HepG2 (cell line): ENCODE data around the gene RBM5. TPM values are rescaled to one million over a fixed set of nuclear protein-coding genes. Genes with fewer than 3 reads are reported as not detected.
A peak's percentile ranks its signal among the peaks of the same experiment; 100 is the strongest.

Source experiments
- CBX1 ChIP-seq: IDR thresholded peaks from one replicate; pipeline ENCODE4 v1.6.1; 2016; ENCODE audit warnings: antibody characterized with exemption, low read depth
- HIVEP1 ChIP-seq: sonication (generic); formaldehyde crosslinking; IDR thresholded peaks from 2 replicates; pipeline ENCODE4 v1.4.0; 2020; ENCODE audit warnings: mild to moderate bottlenecking, missing genetic modification reagents
- HNRNPLL ChIP-seq: fragments of 200-400 bp; formaldehyde crosslinking; IDR thresholded peaks from 2 replicates; pipeline ENCODE4 v1.6.1; 2017; ENCODE audit warnings: mild to moderate bottlenecking, low read depth, low read length; ENCODE audit not compliant: poor library complexity, severe bottlenecking
- MED1 ChIP-seq: sonication (generic); formaldehyde crosslinking; IDR thresholded peaks from 2 replicates; pipeline ENCODE4 v1.4.0; 2020; ENCODE audit warnings: missing genetic modification reagents
- PAF1 ChIP-seq: IDR thresholded peaks from 2 replicates; pipeline ENCODE4 v1.6.1; 2016; ENCODE audit warnings: missing genetic modification reagents, missing compliant biosample characterization
- POLR2A ChIP-seq, 2 experiments: IDR thresholded peaks; 2 replicates each; pipeline ENCODE4 v1.6.1; 2011; ENCODE audit warnings: low read depth in 2 of 2, low read length in 2 of 2, mild to moderate bottlenecking in 1 of 2, moderate library complexity in 1 of 2; ENCODE audit not compliant: insufficient read depth in 1 of 2
- POLR2G ChIP-seq: fragments of 200-400 bp; formaldehyde crosslinking; IDR thresholded peaks from 2 replicates; pipeline ENCODE4 v1.6.1; 2018; ENCODE audit warnings: mild to moderate bottlenecking, low read depth, low read length, moderate library complexity
- RAD21 ChIP-seq: fragments of 450-650 bp; formaldehyde crosslinking; IDR thresholded peaks from 2 replicates; pipeline ENCODE4 v1.5.0; 2020; ENCODE audit warnings: mild to moderate bottlenecking
- SALL2 ChIP-seq: sonication (generic); formaldehyde crosslinking; IDR thresholded peaks from 2 replicates; pipeline ENCODE4 v1.8.1; 2023; ENCODE audit warnings: mild to moderate bottlenecking, missing genetic modification reagents, inconsistent platforms
- SMARCC2 ChIP-seq: fragments of 450-650 bp; IDR thresholded peaks from 2 replicates; pipeline ENCODE4 v1.6.1; 2017; ENCODE audit warnings: antibody characterized with exemption, mild to moderate bottlenecking
- THAP11 ChIP-seq: IDR thresholded peaks from 2 replicates; pipeline ENCODE4 v1.6.1; 2016; ENCODE audit warnings: missing biosample characterization, missing genetic modification reagents
- ZMAT5 ChIP-seq: sonication (generic); formaldehyde crosslinking; IDR thresholded peaks from 2 replicates; pipeline ENCODE4 v1.5.0; 2020; ENCODE audit warnings: mild to moderate bottlenecking, low read depth, missing genetic modification reagents, borderline replicate concordance
- ZNF136 ChIP-seq: sonication (generic); formaldehyde crosslinking; IDR thresholded peaks from 2 replicates; pipeline ENCODE4 v1.8.1; 2022; ENCODE audit warnings: low read depth, mild to moderate bottlenecking, moderate library complexity, missing genetic modification reagents
- ZNF777 ChIP-seq: sonication (generic); formaldehyde crosslinking; IDR thresholded peaks from 2 replicates; pipeline ENCODE4 v1.4.0; 2020; ENCODE audit warnings: missing genetic modification reagents
- ZSCAN12 ChIP-seq: sonication (generic); formaldehyde crosslinking; IDR thresholded peaks from 2 replicates; pipeline ENCODE4 v1.9.0; 2021; ENCODE audit warnings: mild to moderate bottlenecking, missing genetic modification reagents
- ZSCAN21 ChIP-seq: sonication (generic); formaldehyde crosslinking; IDR thresholded peaks from 2 replicates; pipeline ENCODE4 v1.8.0; 2022; ENCODE audit warnings: mild to moderate bottlenecking, missing genetic modification reagents, moderate library complexity, borderline replicate concordance
- polyA plus RNA-seq, 8 experiments: library from polyadenylated mRNA; depleted of rRNA in 3 of 8; stranded (reverse) in 7 of 8; unstranded in 1 of 8; fragments of >200 nt; fragmentation: Illumina TruSeq in 4 of 8; extraction: Trizol in 4 of 8; gene quantifications; 2 replicates each; pipeline versions ENCODE4 v1.2.1 to v1.2.3, GENCODE V29; 2011 to 2016; ENCODE audit warnings: low read depth in 4 of 8, missing spikeins in 1 of 8, mixed read lengths in 1 of 8; ENCODE audit not compliant: insufficient read depth in 1 of 8
- total RNA-seq, 5 experiments: library from RNA; depleted of rRNA; stranded (reverse); fragments of >200 nt; fragmentation: Illumina TruSeq; extraction: Trizol; gene quantifications; 2 replicates each; pipeline ENCODE4 v1.2.3, GENCODE V29; 2016; ENCODE audit warnings: low read depth in 1 of 5
- TF ChIP-seq, protein P1 (sequence below): sonication (generic); formaldehyde crosslinking; IDR thresholded peaks from 2 replicates; pipeline ENCODE4 v1.4.0; 2020; ENCODE audit warnings: missing genetic modification reagents
- TF ChIP-seq, protein P2 (sequence below), 2 experiments: sonication (generic) in 1 of 2; formaldehyde crosslinking in 1 of 2; IDR thresholded peaks; 2 replicates each; pipeline versions ENCODE4 v1.6.1 to v1.9.0; 2014 to 2022; ENCODE audit warnings: antibody characterized with exemption in 1 of 2, borderline replicate concordance in 1 of 2, inconsistent platforms in 1 of 2, low read depth in 1 of 2, missing genetic modification reagents in 1 of 2
- TF ChIP-seq, protein P3 (sequence below): IDR thresholded peaks from 2 replicates; pipeline ENCODE4 v1.6.1; 2016; ENCODE audit warnings: control low read depth

RBM5 gene
- total and polyA plus RNA-seq, 2 of the 13 experiments (the other 11 are each of a cell fraction or from before 2014, with no cell fraction given), result 106 to 204 TPM

DNA sequence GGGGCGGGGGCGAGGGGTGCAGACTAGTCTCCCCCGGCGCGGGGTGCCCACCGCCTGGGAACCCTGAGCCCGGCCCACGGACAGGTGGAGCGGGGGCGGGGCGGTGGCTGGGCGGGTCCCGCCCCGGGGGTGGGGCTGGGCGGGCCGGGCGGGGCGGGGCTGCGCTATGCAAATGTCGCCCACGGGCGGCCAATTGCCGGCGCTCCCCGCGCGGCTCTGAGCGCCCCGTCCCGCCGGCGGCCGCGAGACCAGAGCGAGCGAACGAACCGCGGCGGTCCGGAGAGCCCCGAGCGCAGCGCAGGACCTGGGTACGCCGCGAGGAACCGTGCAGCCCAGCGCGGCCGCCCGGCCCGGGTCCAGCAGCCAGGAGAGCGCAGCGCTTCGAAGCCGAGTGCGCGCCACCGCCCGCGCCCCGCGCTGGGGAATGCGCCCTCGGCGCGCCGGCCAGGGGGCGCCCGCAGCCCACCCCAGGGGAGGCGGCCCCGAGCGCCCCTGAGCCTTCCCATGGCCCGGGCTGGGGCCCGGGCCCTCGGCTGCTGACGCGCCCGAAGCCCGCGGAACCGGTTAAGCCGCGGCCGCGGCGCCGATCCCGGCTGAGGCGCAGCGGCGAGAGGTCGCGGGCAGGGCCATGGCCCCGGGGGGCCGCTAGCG lies 66.2 kb downstream of the RBM5 start, which contains the start of gene SEMA3F (continued):
- TF ChIP-seq HIVEP1 (no peak), ZNF136 (CRISPR knock-in tag) (no peak), MED1 (CRISPR knock-in tag) (0 out of 2 replicates have a peak, but pooled peaks have one; percentile 11), POLR2A (IDR thresholded peaks at IDR 0.05; ENCODE audit: insufficient read depth in 1 of 2, low read depth in 2 of 2, low read length in 2 of 2) (0 out of 4 replicates have a peak, but pooled peaks of 1 of the 2 experiments have one; percentile 32), ZSCAN21 (CRISPR knock-in tag) (no peak), HNRNPLL (peak; percentile 4), SMARCC2 (no peak), PAF1 (no peak), RAD21 (peak; percentile 97), CBX1 (no peak), ZMAT5 (CRISPR knock-in tag) (no peak), POLR2G (peak; percentile 57), SALL2 (CRISPR knock-in tag) (0 out of 2 replicates have a peak, but pooled peaks have one; percentile 42), THAP11 (CRISPR knock-in tag) (peak; percentile 26; the same call in 1 of the 2 replicates), ZSCAN12 (CRISPR knock-in tag) (no peak), ZNF777 (0 out of 2 replicates have a peak, but pooled peaks have one; percentile 48)
- TF ChIP-seq, protein P1, sequence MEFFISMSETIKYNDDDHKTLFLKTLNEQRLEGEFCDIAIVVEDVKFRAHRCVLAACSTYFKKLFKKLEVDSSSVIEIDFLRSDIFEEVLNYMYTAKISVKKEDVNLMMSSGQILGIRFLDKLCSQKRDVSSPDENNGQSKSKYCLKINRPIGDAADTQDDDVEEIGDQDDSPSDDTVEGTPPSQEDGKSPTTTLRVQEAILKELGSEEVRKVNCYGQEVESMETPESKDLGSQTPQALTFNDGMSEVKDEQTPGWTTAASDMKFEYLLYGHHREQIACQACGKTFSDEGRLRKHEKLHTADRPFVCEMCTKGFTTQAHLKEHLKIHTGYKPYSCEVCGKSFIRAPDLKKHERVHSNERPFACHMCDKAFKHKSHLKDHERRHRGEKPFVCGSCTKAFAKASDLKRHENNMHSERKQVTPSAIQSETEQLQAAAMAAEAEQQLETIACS, result peak; percentile 75
- TF ChIP-seq, protein P2, sequence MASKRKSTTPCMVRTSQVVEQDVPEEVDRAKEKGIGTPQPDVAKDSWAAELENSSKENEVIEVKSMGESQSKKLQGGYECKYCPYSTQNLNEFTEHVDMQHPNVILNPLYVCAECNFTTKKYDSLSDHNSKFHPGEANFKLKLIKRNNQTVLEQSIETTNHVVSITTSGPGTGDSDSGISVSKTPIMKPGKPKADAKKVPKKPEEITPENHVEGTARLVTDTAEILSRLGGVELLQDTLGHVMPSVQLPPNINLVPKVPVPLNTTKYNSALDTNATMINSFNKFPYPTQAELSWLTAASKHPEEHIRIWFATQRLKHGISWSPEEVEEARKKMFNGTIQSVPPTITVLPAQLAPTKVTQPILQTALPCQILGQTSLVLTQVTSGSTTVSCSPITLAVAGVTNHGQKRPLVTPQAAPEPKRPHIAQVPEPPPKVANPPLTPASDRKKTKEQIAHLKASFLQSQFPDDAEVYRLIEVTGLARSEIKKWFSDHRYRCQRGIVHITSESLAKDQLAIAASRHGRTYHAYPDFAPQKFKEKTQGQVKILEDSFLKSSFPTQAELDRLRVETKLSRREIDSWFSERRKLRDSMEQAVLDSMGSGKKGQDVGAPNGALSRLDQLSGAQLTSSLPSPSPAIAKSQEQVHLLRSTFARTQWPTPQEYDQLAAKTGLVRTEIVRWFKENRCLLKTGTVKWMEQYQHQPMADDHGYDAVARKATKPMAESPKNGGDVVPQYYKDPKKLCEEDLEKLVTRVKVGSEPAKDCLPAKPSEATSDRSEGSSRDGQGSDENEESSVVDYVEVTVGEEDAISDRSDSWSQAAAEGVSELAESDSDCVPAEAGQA (IDR thresholded peaks at IDR 0.05; ENCODE audit: low read depth), result no peak
- TF ChIP-seq, protein P2 (CRISPR knock-in tag; IDR thresholded peaks at IDR 0.05; ENCODE audit: borderline replicate concordance), result peak; percentile 46; the same call in 1 of the 2 replicates
- TF ChIP-seq, protein P3, sequence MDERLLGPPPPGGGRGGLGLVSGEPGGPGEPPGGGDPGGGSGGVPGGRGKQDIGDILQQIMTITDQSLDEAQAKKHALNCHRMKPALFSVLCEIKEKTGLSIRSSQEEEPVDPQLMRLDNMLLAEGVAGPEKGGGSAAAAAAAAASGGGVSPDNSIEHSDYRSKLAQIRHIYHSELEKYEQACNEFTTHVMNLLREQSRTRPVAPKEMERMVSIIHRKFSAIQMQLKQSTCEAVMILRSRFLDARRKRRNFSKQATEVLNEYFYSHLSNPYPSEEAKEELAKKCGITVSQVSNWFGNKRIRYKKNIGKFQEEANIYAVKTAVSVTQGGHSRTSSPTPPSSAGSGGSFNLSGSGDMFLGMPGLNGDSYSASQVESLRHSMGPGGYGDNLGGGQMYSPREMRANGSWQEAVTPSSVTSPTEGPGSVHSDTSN (CRISPR knock-in tag), result no peak
